Mucosa of stomach (tissue), 1 donor: ENCODE measurements around the gene CIDEC.
"Not testable (repeated sequence)": the region's sequence is repeated elsewhere in the genome, so short reads cannot be mapped to it uniquely, and the experiment has no call there.

ENCODE experiments used
- H3K27me3 ChIP-seq: one replicate; pipeline ENCODE4 v1.7.0; 2013; ENCODE audit warnings: mild to moderate bottlenecking, low read length; ENCODE audit not compliant: control insufficient read depth, insufficient read depth
- H3K36me3 ChIP-seq: one replicate; pipeline ENCODE4 v1.7.0; 2013; ENCODE audit warnings: low read length; ENCODE audit not compliant: control insufficient read depth, insufficient read depth
- H3K4me1 ChIP-seq: one replicate; pipeline ENCODE4 v1.7.0; 2013; ENCODE audit warnings: mild to moderate bottlenecking, low read length; ENCODE audit not compliant: control insufficient read depth, insufficient read depth
- H3K4me3 ChIP-seq: one replicate; pipeline ENCODE4 v1.7.0; 2013; ENCODE audit warnings: low read length
- H3K9ac ChIP-seq: one replicate; pipeline ENCODE4 v1.7.0; 2013; ENCODE audit warnings: mild to moderate bottlenecking, low read length, moderate library complexity
- H3K9me3 ChIP-seq: one replicate; pipeline ENCODE4 v1.7.0; 2013; ENCODE audit warnings: mild to moderate bottlenecking, low read length, moderate library complexity; ENCODE audit not compliant: control insufficient read depth
- donor health status: Pancreatic carcinoma.

CIDEC gene

GRCh38 chr3:9884555-9885165, 4.6 kb upstream of the CIDEC start:
- H3K4me3 ChIP-seq = no peak overlapping the region
- H3K27me3 ChIP-seq = no peaks in the 10 kb centered on the region
- H3K4me1 ChIP-seq = peaks cover 10% of the 10 kb centered on the region
- H3K9ac ChIP-seq = no peak overlapping the region
- H3K9me3 ChIP-seq = no peaks in the 10 kb centered on the region
- H3K36me3 ChIP-seq = no peaks in the 10 kb centered on the region

DNA sequence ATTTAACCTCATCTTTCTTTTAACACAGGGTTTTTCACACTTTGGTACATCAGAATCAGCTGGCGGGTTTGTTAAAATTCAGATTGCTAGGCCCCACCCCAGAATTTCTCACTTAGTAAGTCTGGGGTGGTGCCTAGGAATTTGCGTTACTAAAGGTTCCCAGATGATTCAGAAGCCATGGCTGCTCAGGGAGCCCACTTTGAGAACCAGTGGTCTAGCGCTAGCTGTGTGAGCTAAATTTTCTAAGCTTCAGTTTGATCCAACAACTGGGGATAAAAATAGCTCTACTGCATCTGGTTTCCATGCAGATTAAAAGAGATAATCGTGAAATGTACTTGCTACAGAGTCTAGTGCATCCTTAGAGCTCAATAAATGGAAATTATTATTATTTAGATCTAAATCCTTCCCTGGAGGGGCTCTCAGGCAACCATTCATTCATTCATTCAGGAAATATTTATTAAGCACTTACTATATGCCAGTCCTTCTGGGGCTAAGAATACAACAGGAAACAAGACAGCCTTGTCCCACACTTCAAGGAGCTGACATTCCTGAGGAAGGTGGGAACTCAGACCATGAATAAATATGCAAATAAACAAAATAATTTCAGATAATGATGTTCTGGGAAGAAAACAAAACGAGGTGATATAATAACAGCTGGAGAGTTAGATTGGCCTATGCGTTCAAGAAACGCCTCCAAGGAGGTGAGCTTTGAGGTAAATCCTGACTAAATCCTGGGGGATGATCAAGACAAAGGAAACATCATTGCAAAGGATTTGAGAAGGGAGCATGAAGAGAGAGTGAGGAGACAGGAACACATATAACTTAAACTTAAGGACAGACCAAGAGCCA, 3.9 kb upstream of the CIDEC start:
- Histone ChIP-seq H3K9ac (no peak overlapping the region), H3K9me3 (no peaks in the 10 kb centered on the region)

DNA sequence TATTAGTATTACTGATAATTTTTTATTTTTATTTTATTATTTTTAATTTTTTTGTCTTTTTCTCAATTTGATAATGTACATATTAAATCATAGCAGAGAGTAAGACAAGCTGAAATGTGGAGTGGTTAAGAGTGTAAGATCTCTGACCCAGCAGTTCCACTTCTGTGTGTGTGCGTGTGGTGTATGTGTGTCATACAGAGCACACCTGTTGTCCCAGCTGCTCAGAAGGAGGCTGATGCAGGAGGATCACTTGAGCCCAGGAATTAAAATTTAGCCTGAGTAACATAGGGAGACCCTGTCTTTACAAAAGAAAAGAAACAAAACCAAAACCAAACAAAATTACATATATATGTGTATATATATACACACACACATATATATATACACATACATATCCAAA, 1.4 kb upstream of the CIDEC start:
- H3K36me3 ChIP-seq = no peaks in the 10 kb centered on the region
- no peaks in the 10 kb centered on the region for H3K27me3 ChIP-seq
- no peak overlapping the region for H3K4me3 ChIP-seq
- H3K4me1 ChIP-seq = peaks cover 24% of the 10 kb centered on the region
- no peaks in the 10 kb centered on the region for H3K9me3 ChIP-seq
- H3K9ac ChIP-seq = no peak overlapping the region

More for the DNA sequence above, 3.9 kb upstream of the CIDEC start:
- H3K4me1 ChIP-seq = peaks cover 14% of the 10 kb centered on the region
- no peak overlapping the region for H3K4me3 ChIP-seq
- H3K27me3 ChIP-seq = no peaks in the 10 kb centered on the region
- H3K36me3 ChIP-seq = no peaks in the 10 kb centered on the region

GRCh38 chr3:9878700-9879099, 1.4 kb downstream of the CIDEC start:
- H3K4me3 ChIP-seq = no peak overlapping the region
- H3K9ac ChIP-seq = no peak overlapping the region
- H3K36me3 ChIP-seq = no peaks in the 10 kb centered on the region
- peaks cover 16% of the 10 kb centered on the region for H3K4me1 ChIP-seq
- no peaks in the 10 kb centered on the region for H3K27me3 ChIP-seq
- H3K9me3 ChIP-seq = no peaks in the 10 kb centered on the region

DNA sequence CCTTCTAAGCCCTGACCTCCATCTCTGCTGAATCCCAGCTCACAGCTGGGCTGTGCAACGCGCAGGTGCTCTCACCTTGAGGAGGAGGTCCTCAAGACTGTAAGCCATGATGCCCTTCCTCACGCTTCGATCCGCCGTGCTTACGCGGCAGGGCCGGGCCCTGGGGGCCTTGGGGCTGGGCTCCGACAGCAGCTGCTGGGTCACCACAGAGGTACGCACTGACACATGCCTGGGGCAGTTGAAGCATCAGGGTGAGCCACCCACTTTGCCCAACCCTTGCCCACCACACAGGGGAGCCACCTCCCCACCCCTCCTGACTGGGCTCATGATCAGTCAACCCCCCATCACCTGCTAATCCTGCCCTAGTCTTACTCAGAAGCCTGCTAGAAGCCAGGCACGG, 3.1 kb downstream of the CIDEC start:
- Histone ChIP-seq H3K4me3 (no peak overlapping the region), H3K9me3 (no peaks in the 10 kb centered on the region), H3K9ac (no peak overlapping the region), H3K4me1 (peaks cover 14% of the 10 kb centered on the region), H3K36me3 (no peaks in the 10 kb centered on the region), H3K27me3 (no peaks in the 10 kb centered on the region)

GRCh38 chr3:9876255-9876654, 3.8 kb downstream of the CIDEC start:
- peaks cover 14% of the 10 kb centered on the region for H3K4me1 ChIP-seq
- not testable (repeated sequence) for H3K4me3 ChIP-seq, H3K27me3 ChIP-seq, H3K9ac ChIP-seq, H3K9me3 ChIP-seq, H3K36me3 ChIP-seq

GRCh38 chr3:9875448-9875847, 4.6 kb downstream of the CIDEC start:
- Histone ChIP-seq H3K9me3 (no peaks in the 10 kb centered on the region), H3K36me3 (no peaks in the 10 kb centered on the region), H3K4me3 (no peak overlapping the region), H3K9ac (no peak overlapping the region), H3K4me1 (peaks cover 14% of the 10 kb centered on the region), H3K27me3 (no peaks in the 10 kb centered on the region)

- not testable (repeated sequence) for H3K9ac ChIP-seq, H3K9me3 ChIP-seq, H3K27me3 ChIP-seq, H3K4me1 ChIP-seq, H3K4me3 ChIP-seq, H3K36me3 ChIP-seq
Measured at GRCh38 chr3:9872067-9872466, 8.0 kb downstream of the CIDEC start.

DNA sequence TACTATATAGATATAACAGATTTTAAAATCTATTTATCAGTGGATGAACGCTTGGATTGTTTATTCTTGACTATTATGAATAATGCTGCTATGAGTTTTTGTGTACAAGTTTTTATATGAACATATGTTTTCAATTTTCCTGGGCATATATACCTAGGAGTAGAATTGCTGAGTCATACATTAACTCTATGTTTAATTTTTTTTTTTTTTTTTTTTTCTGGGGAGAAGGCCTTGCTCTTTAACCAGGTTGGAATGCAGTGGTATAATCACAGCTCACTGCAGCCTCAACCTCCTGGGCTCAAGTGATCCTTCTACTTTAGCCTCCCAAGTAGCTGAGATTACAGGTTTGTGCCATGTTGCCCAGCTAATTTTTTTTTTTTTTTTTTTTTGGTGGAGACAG, 9.1 kb downstream of the CIDEC start:
- H3K27me3 ChIP-seq = no peaks in the 10 kb centered on the region
- no peak overlapping the region for H3K9ac ChIP-seq
- H3K4me1 ChIP-seq = no peaks in the 10 kb centered on the region
- H3K9me3 ChIP-seq = no peaks in the 10 kb centered on the region
- no peak overlapping the region for H3K4me3 ChIP-seq
- H3K36me3 ChIP-seq = no peaks in the 10 kb centered on the region

- Histone ChIP-seq H3K27me3 (no peaks in the 10 kb centered on the region), H3K9me3 (no peaks in the 10 kb centered on the region), H3K4me3 (no peak overlapping the region), H3K36me3 (no peaks in the 10 kb centered on the region), H3K4me1 (no peaks in the 10 kb centered on the region), H3K9ac (no peak overlapping the region)
Measured at GRCh38 chr3:9869955-9870354, 10.1 kb downstream of the CIDEC start.

DNA sequence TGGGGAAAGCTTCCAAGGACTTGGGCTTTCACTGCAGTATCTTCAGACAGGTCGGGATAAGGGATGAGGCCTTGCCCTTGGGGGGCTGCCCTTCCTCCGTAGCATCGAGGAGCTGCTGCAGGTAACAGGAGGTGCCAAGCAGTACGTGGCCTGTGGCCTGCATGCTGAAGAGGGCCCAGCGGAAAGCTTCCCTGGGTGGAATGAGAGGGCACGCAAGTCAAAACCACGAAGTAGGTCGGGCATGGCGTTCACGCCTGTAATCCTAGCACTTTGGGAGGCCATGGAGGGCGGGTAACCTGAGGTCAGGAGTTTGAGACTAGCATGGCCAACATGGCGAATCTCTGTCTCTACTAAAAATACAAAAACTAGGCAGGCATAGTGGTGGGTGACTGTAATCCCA, 12.9 kb downstream of the CIDEC start:
- no peaks in the 10 kb centered on the region for H3K9me3 ChIP-seq
- H3K9ac ChIP-seq = no peak overlapping the region
- no peaks in the 10 kb centered on the region for H3K36me3 ChIP-seq
- H3K4me1 ChIP-seq = peaks cover 10% of the 10 kb centered on the region
- peaks cover 3% of the 10 kb centered on the region for H3K27me3 ChIP-seq
- H3K4me3 ChIP-seq = no peak overlapping the region

- H3K36me3 ChIP-seq = no peaks in the 10 kb centered on the region
- peaks cover 12% of the 10 kb centered on the region for H3K4me1 ChIP-seq
- H3K4me3 ChIP-seq = no peak overlapping the region
- H3K9me3 ChIP-seq = no peaks in the 10 kb centered on the region
- H3K27me3 ChIP-seq = peaks cover 3% of the 10 kb centered on the region
- no peak overlapping the region for H3K9ac ChIP-seq
Measured at GRCh38 chr3:9866639-9867038, 13.4 kb downstream of the CIDEC start.
